ENCODE data around the gene TIMP2. TPM values are rescaled to one million over a fixed set of nuclear protein-coding genes. Genes with fewer than 3 reads are reported as not detected.
"Not testable (repeated sequence)": the region's sequence is repeated elsewhere in the genome, so short reads cannot be mapped to it uniquely, and the experiment has no call there.

Gene TIMP2
- total RNA-seq, 1 experiment from 2014 or later = 25.4 TPM

- DNase-seq (ENCODE audit: extremely low read depth, low read depth) = no peak
Measured at GRCh38 chr17:78875363-78876093, 49.7 kb downstream of the TIMP2 start.

GRCh38 chr17:78873519-78874340 lies 51.5 kb downstream of the TIMP2 start:
- DNase-seq (ENCODE audit: extremely low read depth, low read depth) = no peak

- DNase-seq (ENCODE audit: extremely low read depth, low read depth) = no peak
Measured at GRCh38 chr17:78872486-78872885, 52.7 kb downstream of the TIMP2 start.

- DNase-seq (ENCODE audit: extremely low read depth, low read depth) = no peak
Measured at GRCh38 chr17:78870621-78871020, 54.6 kb downstream of the TIMP2 start.

- DNase-seq (ENCODE audit: extremely low read depth, low read depth) = no peak
Measured at GRCh38 chr17:78868391-78868790, 56.8 kb downstream of the TIMP2 start.

- DNase-seq (ENCODE audit: extremely low read depth, low read depth) = not testable (repeated sequence)
Measured at GRCh38 chr17:78867046-78867445, 58.1 kb downstream of the TIMP2 start.

- DNase-seq (ENCODE audit: extremely low read depth, low read depth) = peak; percentile 84
Measured at GRCh38 chr17:78865682-78866390, 59.4 kb downstream of the TIMP2 start.

- DNase-seq (ENCODE audit: extremely low read depth, low read depth) = no peak
Measured at GRCh38 chr17:78864117-78864516, 61.1 kb downstream of the TIMP2 start.

GRCh38 chr17:78862073-78863023 lies 62.8 kb downstream of the TIMP2 start:
- peak; percentile 77 for DNase-seq (ENCODE audit: extremely low read depth, low read depth)

- no peak for DNase-seq (ENCODE audit: extremely low read depth, low read depth)
Measured at GRCh38 chr17:78861229-78861628, 64.0 kb downstream of the TIMP2 start.

GRCh38 chr17:78859051-78859450 lies 66.1 kb downstream of the TIMP2 start:
- no peak for DNase-seq (ENCODE audit: extremely low read depth, low read depth)

GRCh38 chr17:78857266-78857665 lies 67.9 kb downstream of the TIMP2 start:
- DNase-seq (ENCODE audit: extremely low read depth, low read depth) = no peak

- DNase-seq (ENCODE audit: extremely low read depth, low read depth) = no peak
Measured at GRCh38 chr17:78855561-78856165, 69.5 kb downstream of the TIMP2 start.

- DNase-seq (ENCODE audit: extremely low read depth, low read depth) = no peak
Measured at GRCh38 chr17:78854508-78854907, 70.7 kb downstream of the TIMP2 start.

GRCh38 chr17:78853926-78854394 lies 71.2 kb downstream of the TIMP2 start:
- no peak for DNase-seq (ENCODE audit: extremely low read depth, low read depth)

GRCh38 chr17:78852709-78853121 lies 72.5 kb downstream of the TIMP2 start:
- DNase-seq (ENCODE audit: extremely low read depth, low read depth) = peak; percentile 57

- no peak for DNase-seq (ENCODE audit: extremely low read depth, low read depth)
Measured at GRCh38 chr17:78849026-78849425, 76.2 kb downstream of the TIMP2 start.

GRCh38 chr17:78847052-78847451 lies 78.1 kb downstream of the TIMP2 start:
- DNase-seq (ENCODE audit: extremely low read depth, low read depth) = no peak

GRCh38 chr17:78844301-78845005 lies 80.7 kb downstream of the TIMP2 start:
- no peak for DNase-seq (ENCODE audit: extremely low read depth, low read depth)

All from NCI-H460 (cell line).